Natural killer cell (primary cell): ENCODE data around the gene ILKAP. TPM values are rescaled to one million over a fixed set of nuclear protein-coding genes. Genes with fewer than 3 reads are reported as not detected.

Source experiments
- ATAC-seq, 3 donors: fragments of 150-1000 bp in 2 of 3; fragments of 200-7000 bp in 1 of 3; cut with Tn5 transposase; 1 replicate in 1 of 3; 2 replicates in 2 of 3; pipeline ENCODE4 v1.10.0; 2021; ENCODE audit warnings: mild to moderate bottlenecking in 2 of 3, moderate library complexity in 2 of 3
- DNase-seq, 2 donors: peaks; one replicate each; pipeline versions ENCODE4 v3.0.0 to v3.0.0-alpha.2; 2013 to 2021; ENCODE audit warnings: mixed read lengths in 1 of 2
- H3K27ac ChIP-seq: one replicate; pipeline ENCODE4 v1.5.1; 2013; ENCODE audit warnings: mild to moderate bottlenecking, low read length
- H3K27me3 ChIP-seq: one replicate; pipeline ENCODE4 v1.6.1; 2013; ENCODE audit warnings: low read length; ENCODE audit not compliant: control insufficient read depth, insufficient read depth
- H3K36me3 ChIP-seq: one replicate; pipeline ENCODE4 v1.6.1; 2013; ENCODE audit warnings: low read length; ENCODE audit not compliant: control insufficient read depth, insufficient read depth
- H3K4me1 ChIP-seq: one replicate; pipeline ENCODE4 v1.6.1; 2013; ENCODE audit warnings: low read length; ENCODE audit not compliant: control insufficient read depth, insufficient read depth
- H3K4me3 ChIP-seq: one replicate; pipeline ENCODE4 v1.5.1; 2013; ENCODE audit warnings: low read length
- H3K9me3 ChIP-seq: one replicate; pipeline ENCODE4 v1.6.1; 2013; ENCODE audit warnings: low read length; ENCODE audit not compliant: control insufficient read depth, insufficient read depth
- H3K27ac Mint-ChIP-seq, 2 donors: one replicate each; pipeline ENCODE4 v1.8.0; 2022; ENCODE audit warnings: mild to moderate bottlenecking in 2 of 2, mixed read lengths in 2 of 2, moderate library complexity in 1 of 2
- H3K27me3 Mint-ChIP-seq, 2 donors: one replicate each; pipeline ENCODE4 v1.8.0; 2022; ENCODE audit warnings: low read depth in 2 of 2, mixed read lengths in 2 of 2
- H3K36me3 Mint-ChIP-seq: one replicate; pipeline ENCODE4 v1.8.0; 2022; ENCODE audit warnings: mixed read lengths
- H3K4me1 Mint-ChIP-seq, 2 donors: one replicate each; pipeline ENCODE4 v1.8.0; 2022; ENCODE audit warnings: mixed read lengths in 2 of 2
- H3K4me3 Mint-ChIP-seq: one replicate; pipeline ENCODE4 v1.8.0; 2022; ENCODE audit warnings: mild to moderate bottlenecking, moderate library complexity, mixed read lengths
- H3K9me3 Mint-ChIP-seq, 2 donors: one replicate each; pipeline ENCODE4 v1.8.0; 2022; ENCODE audit warnings: mixed read lengths in 2 of 2
- WGBS: methylation state at CpG from one replicate; pipeline ENCODE4 v1.1.7; 2013; ENCODE audit warnings: missing lambda C conversion rate; ENCODE audit not compliant: insufficient coverage; 5-methylcytosine and 5-hydroxymethylcytosine counted together
- intact Hi-C: fragments of 100-400 bp; cut with micrococcal nuclease; formaldehyde crosslinking; loops from one replicate; pipeline ENCODE4 v1.14.2; 2022
- total RNA-seq, 4 donors: library from RNA; stranded (reverse); fragments of 120-200 nt in 1 of 4; gene quantifications; one replicate each; pipeline versions ENCODE4 v1.2.3 to v1.2.4, GENCODE V29; 2013 to 2022
- TF ChIP-seq, protein P1 (sequence below): fragments of 200-600 bp; IDR thresholded peaks from one replicate; pipeline ENCODE4 v1.8.0; 2022; ENCODE audit warnings: antibody characterized with exemption

The ILKAP gene
- total RNA-seq, 3 donors from 2014 or later (not counting 1 experiment from before 2014, with no cell fraction given): 146 to 200 (median 183) TPM

DNA sequence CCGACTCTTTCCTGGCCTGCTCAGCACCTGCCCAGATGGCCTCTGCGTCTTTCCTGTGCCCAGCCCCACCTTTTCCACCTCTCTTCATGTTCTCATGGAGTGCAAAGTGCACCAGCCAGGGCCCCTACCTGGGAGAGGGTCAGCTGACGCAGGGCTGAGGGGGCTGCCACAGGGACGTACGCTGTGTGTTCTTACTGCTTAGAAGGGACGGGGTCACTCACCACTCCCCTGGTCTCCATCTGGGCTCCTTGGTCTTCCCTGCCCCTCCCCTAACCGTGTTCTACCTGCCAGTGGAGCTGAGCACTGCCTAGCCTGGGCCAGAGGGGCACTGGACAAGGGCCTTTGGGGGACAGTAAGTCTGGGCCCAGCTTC is 36.2 kb downstream of the ILKAP start:
- peaks cover 1% of the 10 kb centered on the region for H3K27me3 ChIP-seq
- H3K9me3 Mint-ChIP-seq: no peaks in the 10 kb centered on the region
- no peaks in the 10 kb centered on the region for H3K9me3 ChIP-seq
- intact Hi-C loops: loop anchor here (5.0 kb wide), 1 partner anchor 35 kb away; the partner anchor contains the start of gene ILKAP
- H3K36me3 Mint-ChIP-seq: no peaks in the 10 kb centered on the region
- H3K4me1 ChIP-seq: peaks cover 16% of the 10 kb centered on the region
- H3K27ac Mint-ChIP-seq: peak overlapping the region in 1 of 2 donors; percentile 93
- H3K27me3 Mint-ChIP-seq: peaks cover 0 to 5% of the 10 kb centered on the region in 2 donors
- DNase-seq (no peak), ATAC-seq (no peak)
- H3K4me1 Mint-ChIP-seq: peaks cover 28 to 41% of the 10 kb centered on the region in 2 donors
- TF ChIP-seq, protein P1, sequence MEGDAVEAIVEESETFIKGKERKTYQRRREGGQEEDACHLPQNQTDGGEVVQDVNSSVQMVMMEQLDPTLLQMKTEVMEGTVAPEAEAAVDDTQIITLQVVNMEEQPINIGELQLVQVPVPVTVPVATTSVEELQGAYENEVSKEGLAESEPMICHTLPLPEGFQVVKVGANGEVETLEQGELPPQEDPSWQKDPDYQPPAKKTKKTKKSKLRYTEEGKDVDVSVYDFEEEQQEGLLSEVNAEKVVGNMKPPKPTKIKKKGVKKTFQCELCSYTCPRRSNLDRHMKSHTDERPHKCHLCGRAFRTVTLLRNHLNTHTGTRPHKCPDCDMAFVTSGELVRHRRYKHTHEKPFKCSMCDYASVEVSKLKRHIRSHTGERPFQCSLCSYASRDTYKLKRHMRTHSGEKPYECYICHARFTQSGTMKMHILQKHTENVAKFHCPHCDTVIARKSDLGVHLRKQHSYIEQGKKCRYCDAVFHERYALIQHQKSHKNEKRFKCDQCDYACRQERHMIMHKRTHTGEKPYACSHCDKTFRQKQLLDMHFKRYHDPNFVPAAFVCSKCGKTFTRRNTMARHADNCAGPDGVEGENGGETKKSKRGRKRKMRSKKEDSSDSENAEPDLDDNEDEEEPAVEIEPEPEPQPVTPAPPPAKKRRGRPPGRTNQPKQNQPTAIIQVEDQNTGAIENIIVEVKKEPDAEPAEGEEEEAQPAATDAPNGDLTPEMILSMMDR: no peak
- H3K27ac ChIP-seq: no peak overlapping the region
- peaks cover 33% of the 10 kb centered on the region for H3K36me3 ChIP-seq
- H3K4me3 Mint-ChIP-seq: no peak overlapping the region
- H3K4me3 ChIP-seq: no peak overlapping the region
- 90% methylated on average over 7 of the region's 7 CpGs for WGBS

DNA sequence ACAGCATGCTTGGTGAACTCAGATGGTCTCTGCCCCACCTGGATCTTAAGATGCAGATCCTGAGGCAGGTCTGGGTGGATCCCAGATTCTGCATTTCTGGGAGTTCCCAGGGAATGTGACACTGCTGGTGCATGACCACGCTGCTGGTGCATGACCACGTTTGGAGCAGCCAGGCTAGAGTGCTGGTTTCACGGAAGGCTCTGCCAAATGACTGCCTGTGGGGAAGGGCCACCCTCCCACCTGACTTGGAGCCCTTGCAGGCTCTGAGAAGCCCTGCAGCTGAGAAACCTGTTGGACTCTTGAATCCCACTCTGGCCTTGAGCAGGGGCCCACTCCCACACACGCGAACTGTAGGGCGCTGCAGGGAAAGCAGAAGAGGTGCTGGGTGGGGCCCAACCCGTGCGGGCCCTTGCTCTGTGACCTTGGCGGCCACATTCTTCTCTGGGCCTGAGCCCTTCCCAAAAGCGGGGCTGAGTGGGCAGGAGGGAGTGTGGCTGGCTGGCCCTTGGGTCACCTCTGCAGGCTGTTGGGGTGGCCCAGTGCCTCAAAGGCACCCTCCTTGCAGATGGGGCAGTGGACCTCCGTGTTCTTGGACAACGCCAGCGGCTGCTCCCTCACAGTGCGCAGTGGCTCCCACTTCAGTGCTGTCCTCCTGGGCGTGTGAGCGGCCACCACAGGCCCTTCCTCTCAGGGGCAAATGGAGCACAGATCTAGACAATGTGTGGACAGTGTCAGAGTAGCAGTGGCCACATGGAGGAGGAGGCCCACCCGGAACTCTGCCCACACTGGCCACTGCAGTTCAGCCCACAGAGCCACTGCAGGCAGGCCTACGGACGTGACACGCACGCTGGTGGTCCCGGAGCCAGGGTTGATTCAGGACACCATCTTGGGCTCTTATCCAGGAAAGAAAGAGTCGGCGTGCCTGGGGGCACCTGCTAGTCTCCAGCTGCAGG is 36.8 kb downstream of the ILKAP start:
- Histone ChIP-seq H3K27ac (no peak overlapping the region), H3K4me1 (peaks cover 14% of the 10 kb centered on the region), H3K4me3 (no peak overlapping the region), H3K9me3 (no peaks in the 10 kb centered on the region), H3K27me3 (peaks cover 2% of the 10 kb centered on the region), H3K36me3 (peaks cover 30% of the 10 kb centered on the region)
- no peak overlapping the region for H3K27ac Mint-ChIP-seq
- ATAC-seq: no peak
- TF ChIP-seq, protein P1: no peak
- no peaks in the 10 kb centered on the region for H3K36me3 Mint-ChIP-seq
- H3K4me1 Mint-ChIP-seq: peaks cover 21 to 34% of the 10 kb centered on the region in 2 donors
- no peak for DNase-seq
- no peaks in the 10 kb centered on the region for H3K9me3 Mint-ChIP-seq
- intact Hi-C loops: loop anchor here (5.0 kb wide), 1 partner anchor 36 kb away; the partner anchor contains the start of gene ILKAP
- H3K4me3 Mint-ChIP-seq: no peak overlapping the region
- 91% methylated on average over 24 of the region's 24 CpGs for WGBS
- peaks cover 0 to 5% of the 10 kb centered on the region in 2 donors for H3K27me3 Mint-ChIP-seq

DNA sequence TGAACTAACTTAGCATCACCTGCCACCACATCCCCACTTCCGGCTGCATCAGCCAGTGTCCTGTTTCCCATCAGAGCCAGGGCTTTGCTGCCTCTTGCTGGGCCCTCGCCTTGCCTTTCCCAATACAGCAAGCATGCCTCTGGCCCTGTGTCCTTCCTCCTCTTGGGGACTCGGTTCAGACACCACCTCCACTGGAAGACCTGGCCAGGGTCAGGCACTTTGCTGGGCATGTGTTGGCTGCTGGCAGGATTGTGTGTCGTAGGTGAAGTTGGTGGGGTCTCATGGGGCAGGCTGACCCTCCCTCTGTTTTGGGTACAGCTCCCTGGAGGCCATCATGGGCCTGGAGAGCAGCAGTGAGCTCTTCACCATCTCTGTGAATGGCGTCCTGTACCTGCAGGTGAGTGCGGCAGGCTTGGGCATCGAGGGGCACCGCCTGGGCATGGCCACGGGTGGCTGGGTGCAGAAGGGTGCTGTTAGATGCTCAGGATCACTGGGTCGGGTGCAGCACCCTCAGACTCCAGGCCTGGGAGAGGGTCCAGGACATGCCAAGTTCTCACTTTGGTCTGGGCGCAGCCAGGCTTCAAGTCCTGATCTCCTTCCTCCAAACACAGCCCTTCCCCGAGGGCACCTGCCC is 38.1 kb downstream of the ILKAP start:
- peaks cover 0 to 5% of the 10 kb centered on the region in 2 donors for H3K27me3 Mint-ChIP-seq
- TF ChIP-seq, protein P1: no peak
- no peak for DNase-seq
- 92% methylated on average over 12 of the region's 12 CpGs for WGBS
- peaks cover 9% of the 10 kb centered on the region for H3K4me1 ChIP-seq
- H3K9me3 ChIP-seq: no peaks in the 10 kb centered on the region
- peaks cover 18 to 24% of the 10 kb centered on the region in 2 donors for H3K4me1 Mint-ChIP-seq
- H3K36me3 Mint-ChIP-seq: no peaks in the 10 kb centered on the region
- peaks cover 2% of the 10 kb centered on the region for H3K27me3 ChIP-seq
- H3K27ac ChIP-seq: no peak overlapping the region
- ATAC-seq: no peak
- H3K4me3 Mint-ChIP-seq: peak overlapping the region; percentile 69
- peaks cover 22% of the 10 kb centered on the region for H3K36me3 ChIP-seq
- no peaks in the 10 kb centered on the region for H3K9me3 Mint-ChIP-seq
- intact Hi-C loops: loop anchor here (5.0 kb wide), 1 partner anchor 37 kb away; the partner anchor contains the start of gene ILKAP
- no peak overlapping the region for H3K4me3 ChIP-seq
- H3K27ac Mint-ChIP-seq: no peak overlapping the region
